H4 (cell line): ENCODE measurements around the gene CFAP99. TPM values are rescaled to one million over a fixed set of nuclear protein-coding genes. Genes with fewer than 3 reads are reported as not detected.

Experiments
- DNase-seq: peaks from one replicate; pipeline ENCODE4 v3.0.0-alpha.2; 2015; ENCODE audit warnings: low spot score
- total RNA-seq: library from RNA; depleted of rRNA; stranded (reverse); fragments of >200 nt; shearing (Covaris generic); gene quantifications from 2 replicates; pipeline ENCODE4 v1.2.3, GENCODE V29; 2014

The CFAP99 gene
- total RNA-seq, 1 experiment from 2014 or later: not detected

GRCh38 chr4:2468456-2469191, 49.9 kb downstream of the CFAP99 start, which contains the start of gene RNF4:
Gene RNF4, plus strand, starts transcription at chr4:2469106. Its CDS starts 21,388 bp downstream, at chr4:2490494.
- DNase-seq: peak; percentile 96

GRCh38 chr4:2469192-2469984, 50.6 kb downstream of the CFAP99 start:
- no peak for DNase-seq

GRCh38 chr4:2470791-2471190, 52.0 kb downstream of the CFAP99 start:
- no peak for DNase-seq

- DNase-seq: no peak
Observed at GRCh38 chr4:2472187-2472586, 53.4 kb downstream of the CFAP99 start.

- DNase-seq: no peak
Observed at GRCh38 chr4:2478229-2478628, 59.5 kb downstream of the CFAP99 start.

- DNase-seq: no peak
Observed at GRCh38 chr4:2480649-2481048, 61.9 kb downstream of the CFAP99 start.

GRCh38 chr4:2482192-2482591, 63.4 kb downstream of the CFAP99 start:
- DNase-seq: no peak

- no peak for DNase-seq
Observed at GRCh38 chr4:2482693-2483092, 63.9 kb downstream of the CFAP99 start.

- DNase-seq: no peak
Observed at GRCh38 chr4:2483237-2483636, 64.5 kb downstream of the CFAP99 start.

- no peak for DNase-seq
Observed at GRCh38 chr4:2484185-2484584, 65.4 kb downstream of the CFAP99 start.

- no peak for DNase-seq
Observed at GRCh38 chr4:2484993-2485392, 66.2 kb downstream of the CFAP99 start.

GRCh38 chr4:2485956-2486355, 67.2 kb downstream of the CFAP99 start:
- DNase-seq: no peak

- DNase-seq: no peak
Observed at GRCh38 chr4:2486981-2487380, 68.2 kb downstream of the CFAP99 start.

GRCh38 chr4:2487632-2488031, 68.9 kb downstream of the CFAP99 start:
- DNase-seq: no peak

- DNase-seq: no peak
Observed at GRCh38 chr4:2489081-2489805, 70.5 kb downstream of the CFAP99 start.

- no peak for DNase-seq
Observed at GRCh38 chr4:2489841-2490552, 71.2 kb downstream of the CFAP99 start.

GRCh38 chr4:2492970-2493369, 74.2 kb downstream of the CFAP99 start:
- no peak for DNase-seq

- DNase-seq: no peak
Observed at GRCh38 chr4:2494992-2495391, 76.2 kb downstream of the CFAP99 start.

GRCh38 chr4:2497324-2497723, 78.6 kb downstream of the CFAP99 start:
- DNase-seq: no peak

GRCh38 chr4:2497931-2498330, 79.2 kb downstream of the CFAP99 start:
- no peak for DNase-seq

GRCh38 chr4:2500547-2500946, 81.8 kb downstream of the CFAP99 start:
- no peak for DNase-seq
